GM08714 (cell line): ENCODE results near the gene RPL36.
A peak's percentile ranks its signal among the peaks of the same experiment; 100 is the strongest.
"Not testable (repeated sequence)": the region's sequence is repeated elsewhere in the genome, so short reads cannot be mapped to it uniquely, and the experiment has no call there.

ENCODE experiments used
- H3K4me3 ChIP-seq: fragments of 200-500 bp; sonication (Bioruptor generic); 2 replicates; pipeline ENCODE4 v1.5.1; 2014; ENCODE audit warnings: mild to moderate bottlenecking, low read length, inconsistent platforms
- ZNF274 ChIP-seq: IDR thresholded peaks from 2 replicates; pipeline ENCODE4 v1.6.1; 2012; ENCODE audit warnings: mild to moderate bottlenecking, low read depth, low read length

Gene RPL36

DNA sequence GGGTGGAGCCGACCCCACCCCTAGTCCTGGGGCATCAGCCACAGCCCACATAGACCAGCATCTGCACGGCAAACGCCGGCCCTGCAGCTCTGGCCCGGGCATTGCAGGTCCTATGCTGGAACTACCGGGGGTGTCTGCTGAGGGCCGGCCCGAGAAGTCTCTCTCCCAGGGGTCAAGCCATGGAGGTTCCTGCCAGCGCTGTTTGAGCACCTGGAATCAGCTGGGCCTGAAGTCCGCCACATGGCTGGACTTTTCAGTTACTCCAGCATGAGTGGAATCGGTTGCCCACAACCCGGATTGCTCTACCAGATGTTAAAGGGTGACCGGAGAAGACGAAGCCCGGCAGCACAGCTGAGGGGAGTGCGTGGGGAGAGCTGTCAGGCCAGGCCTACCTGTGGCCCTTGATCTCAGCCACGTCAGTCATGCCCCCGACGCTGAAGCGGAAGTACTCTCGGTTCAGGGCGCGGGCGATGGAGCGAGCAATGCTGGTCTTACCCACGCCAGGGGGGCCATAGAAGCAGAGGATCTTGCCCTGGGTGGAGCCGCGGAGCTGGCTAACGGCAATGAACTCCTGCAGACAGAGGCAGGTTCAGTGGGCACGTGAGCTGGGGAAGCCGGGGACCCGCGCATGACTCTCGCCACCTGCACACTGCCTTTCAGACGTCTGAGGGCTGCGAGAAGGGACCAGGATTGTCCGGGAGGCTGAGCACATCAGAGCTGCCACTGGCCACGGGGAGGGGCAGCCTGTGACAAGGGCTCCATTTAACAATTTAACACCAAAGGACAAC is 8.7 kb downstream of the RPL36 start:
- no peak for TF ChIP-seq ZNF274
- H3K4me3 ChIP-seq: no peak overlapping the region

DNA sequence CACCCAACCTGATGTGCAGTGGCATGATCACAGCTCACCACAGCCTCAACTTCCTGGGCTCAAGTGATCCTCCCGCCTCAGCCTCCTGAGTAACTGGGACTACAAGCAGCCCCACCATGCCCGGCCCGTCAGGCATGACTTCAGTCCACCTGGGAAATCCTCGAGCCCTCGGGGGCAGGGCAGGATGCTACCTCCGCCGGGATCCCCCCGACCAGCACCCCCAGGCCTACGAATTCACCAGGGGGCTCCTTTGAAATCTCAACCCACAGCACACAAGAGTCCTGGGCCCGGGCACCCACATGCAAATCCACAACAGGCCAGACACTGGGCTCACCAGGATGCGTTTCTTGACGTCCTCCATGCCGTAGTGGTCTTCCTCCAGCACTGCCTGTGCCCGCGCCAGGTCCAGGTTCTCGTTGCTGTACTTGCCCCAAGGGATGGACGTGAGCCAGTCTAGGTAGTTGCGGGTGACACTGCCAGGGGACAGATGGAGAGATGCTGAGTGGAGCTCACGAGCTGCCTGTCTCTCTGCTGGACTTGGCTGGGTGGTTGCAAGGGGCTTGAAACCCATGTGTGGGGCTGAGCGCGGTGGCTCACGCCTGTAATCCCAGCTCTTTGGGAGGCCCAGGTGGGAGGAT is 10.5 kb downstream of the RPL36 start:
- no peak overlapping the region for H3K4me3 ChIP-seq
- TF ChIP-seq ZNF274: no peak

DNA sequence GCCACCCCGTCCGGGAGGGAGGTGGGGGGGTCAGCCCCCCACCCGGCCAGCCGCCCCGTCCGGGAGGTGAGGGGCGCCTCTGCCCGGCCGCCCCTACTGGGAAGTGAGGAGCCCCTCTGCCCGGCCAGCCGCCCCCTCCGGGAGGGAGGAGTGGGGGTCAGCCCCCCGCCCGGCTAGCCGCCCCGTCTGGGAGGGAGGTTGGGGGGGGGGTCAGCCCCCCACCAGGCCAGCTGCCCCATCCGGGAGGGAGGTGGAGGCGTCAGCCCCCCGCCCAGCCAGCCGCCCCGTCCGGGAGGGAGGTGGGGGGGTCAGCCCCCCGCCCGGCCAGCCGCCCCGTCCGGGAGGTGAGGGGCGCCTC is 11.9 kb downstream of the RPL36 start:
- H3K4me3 ChIP-seq: not testable (repeated sequence)

DNA sequence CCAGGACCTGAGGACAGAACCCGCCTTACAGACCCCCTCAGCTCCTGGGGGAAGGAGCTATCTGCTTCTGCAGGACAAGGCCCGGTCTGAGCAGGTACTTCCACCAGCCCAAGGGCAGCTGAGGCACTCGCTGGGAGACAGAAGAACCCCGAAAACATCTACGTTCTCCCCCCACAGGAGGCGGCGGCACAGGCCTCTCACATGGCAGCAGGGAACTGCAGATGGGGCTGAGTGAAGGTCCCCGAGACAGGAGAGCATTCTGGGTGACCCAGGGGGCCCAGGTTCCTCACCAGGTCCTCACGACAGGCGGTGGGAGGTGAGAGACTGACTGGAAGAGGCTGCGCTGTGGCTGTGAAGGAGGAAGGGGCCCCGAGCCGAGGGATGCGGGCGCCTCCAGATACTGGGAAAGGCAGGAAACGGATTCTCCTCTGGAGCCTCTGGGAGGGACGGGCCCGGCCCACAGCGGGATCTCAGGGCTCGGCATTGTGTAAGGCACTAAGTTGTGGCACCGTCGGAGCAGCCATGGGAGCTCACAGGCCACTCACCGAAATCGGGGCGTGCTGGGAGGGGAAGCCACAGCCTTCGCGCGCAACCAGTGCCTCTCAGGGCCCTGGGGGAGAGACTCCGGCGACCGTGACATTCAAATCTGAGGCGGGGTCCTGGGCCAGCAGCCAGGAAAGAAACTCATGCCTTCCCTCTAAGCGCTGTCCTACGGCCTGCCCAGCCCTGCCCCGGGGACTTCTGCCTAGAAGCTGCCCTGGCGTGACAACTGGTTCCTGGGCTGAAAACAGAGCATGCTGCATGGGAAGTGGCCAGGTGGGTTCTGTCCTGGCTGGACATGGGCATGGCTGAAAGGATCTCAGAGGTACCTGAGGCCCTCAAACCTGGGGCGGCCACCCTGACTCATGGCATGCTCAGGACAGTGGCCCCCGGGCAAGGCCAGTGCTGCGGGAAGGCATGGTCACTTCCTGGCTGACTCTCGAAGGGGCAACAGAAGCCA is 14.0 kb downstream of the RPL36 start:
- TF ChIP-seq ZNF274: no peak
- H3K4me3 ChIP-seq: no peak overlapping the region

- H3K4me3 ChIP-seq: no peak overlapping the region
- TF ChIP-seq ZNF274: no peak
Observed at GRCh38 chr19:5705552-5705951, 15.5 kb downstream of the RPL36 start.

DNA sequence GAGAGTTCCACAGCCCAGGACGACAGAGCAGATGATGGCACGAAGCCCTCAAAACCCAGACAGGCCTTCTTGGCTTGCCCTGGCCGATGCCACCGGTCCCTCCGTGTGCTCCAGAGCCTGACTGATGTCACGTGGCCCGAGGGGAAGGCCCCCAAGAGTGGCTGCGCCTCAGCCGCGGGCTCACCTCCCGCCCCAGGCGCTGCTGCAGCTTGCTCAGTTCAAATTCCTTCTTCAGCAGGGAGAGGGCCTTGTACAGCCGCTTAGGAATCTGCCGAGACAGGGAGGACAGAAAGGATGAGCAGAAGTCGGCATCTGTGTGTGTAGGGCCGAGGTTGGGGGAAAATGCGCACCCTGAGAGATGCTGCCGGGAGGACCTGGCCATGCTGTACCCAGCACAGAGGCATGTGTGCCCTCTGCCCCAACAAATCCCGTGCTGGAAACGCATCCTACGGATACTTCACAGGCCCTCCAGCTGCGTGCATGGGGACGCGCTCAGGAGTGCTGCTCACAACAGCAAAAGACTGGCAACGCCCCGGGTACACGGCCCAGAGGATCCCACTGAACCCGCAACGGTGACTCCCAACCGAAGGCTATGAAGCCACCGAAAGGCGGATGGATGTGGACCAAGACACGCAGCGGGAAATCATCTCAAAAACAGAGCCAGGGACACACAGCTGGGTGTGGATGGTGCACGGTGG is 16.9 kb downstream of the RPL36 start:
- H3K4me3 ChIP-seq: no peak overlapping the region
- no peak for TF ChIP-seq ZNF274

DNA sequence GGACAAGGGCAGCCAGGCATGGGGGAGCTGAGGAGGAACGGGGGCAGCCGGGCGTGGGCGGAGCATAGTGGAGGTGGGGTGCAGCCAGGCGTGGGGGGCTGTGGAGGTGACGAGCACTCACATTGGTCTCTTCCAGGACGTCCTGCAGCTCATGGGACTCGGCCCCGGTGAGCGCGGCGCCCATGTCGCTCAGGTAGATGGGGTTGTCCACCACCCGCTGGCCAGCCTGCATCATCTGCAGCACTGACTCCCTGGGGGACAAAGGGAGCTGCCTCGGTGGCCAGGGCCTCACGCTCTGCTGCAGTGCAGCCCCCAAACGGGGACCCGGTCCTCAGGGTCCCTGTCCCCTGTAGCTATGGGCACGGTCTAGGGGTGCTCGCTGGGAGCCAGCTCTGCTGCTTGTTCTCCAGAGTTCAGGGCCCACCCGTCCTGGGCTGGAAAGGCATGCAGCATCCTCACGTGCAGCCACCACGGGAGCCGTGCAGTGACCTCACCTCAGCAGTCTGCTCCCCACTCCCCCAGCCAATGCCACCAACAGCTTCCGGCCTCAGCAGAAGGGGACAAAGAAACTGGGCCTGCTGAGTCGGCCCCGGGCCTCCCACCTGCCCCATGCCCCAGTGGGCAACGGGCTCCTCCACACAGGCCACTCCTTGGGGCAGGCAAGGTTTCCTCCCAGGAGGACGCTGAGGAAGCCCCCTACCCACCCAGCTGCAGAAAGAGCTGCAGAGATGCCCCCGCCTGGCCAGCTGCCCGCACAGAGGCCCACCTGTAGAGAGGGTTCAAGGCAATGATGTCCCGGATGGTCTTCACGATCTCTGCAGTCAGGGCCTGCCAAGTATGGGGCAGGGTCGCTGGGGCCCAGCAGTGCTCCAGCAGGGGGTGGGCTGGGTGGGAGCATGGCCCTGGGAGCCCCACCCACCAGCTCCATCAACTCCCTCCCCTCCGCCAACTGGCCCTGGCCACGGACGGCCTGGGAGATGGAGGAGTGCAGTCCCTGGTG is 17.8 kb downstream of the RPL36 start:
- no peak for TF ChIP-seq ZNF274
- H3K4me3 ChIP-seq: no peak overlapping the region

DNA sequence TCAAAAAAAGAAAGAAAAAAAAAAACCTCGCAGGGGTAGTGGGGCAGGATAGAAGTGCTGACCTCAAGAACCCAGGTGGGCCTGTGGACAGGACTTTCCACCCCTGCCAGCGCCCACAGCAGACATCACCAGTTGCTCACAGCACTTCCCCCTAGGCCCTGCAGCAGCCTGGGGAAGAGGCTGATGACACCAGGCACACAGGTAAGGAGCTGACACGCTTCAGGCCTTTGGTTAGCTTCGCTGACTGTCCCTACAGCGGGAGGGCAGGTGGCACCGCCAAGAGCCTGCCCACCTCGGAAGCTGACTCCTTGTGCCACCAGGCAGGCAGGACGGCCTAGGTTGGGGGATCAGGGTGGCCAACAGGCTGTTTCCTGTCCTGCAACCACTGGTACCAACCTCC is 20.9 kb downstream of the RPL36 start:
- no peak for TF ChIP-seq ZNF274
- no peak overlapping the region for H3K4me3 ChIP-seq

DNA sequence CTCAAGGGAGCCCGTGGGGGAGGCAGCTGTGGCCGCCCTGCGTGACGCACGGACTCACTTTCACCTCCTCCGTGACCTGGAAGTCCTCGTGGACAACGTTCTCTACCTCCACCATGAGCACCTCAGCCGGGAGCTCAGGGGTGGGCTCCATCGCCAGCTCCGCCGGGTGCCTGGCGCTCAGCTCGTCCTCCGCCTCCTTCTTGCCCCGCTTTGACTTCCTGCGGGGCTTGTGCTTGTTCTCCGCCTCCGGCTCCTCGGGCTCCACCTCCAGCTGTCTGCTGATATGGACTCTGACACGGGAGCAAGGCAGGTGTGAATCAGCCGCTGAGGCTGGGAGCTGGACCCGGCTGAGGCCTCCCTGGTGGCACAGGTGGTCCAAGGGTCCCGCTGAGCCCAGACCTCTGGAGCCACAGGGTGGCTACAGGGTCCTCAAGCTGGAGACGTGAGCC is 21.6 kb downstream of the RPL36 start:
- TF ChIP-seq ZNF274: no peak
- H3K4me3 ChIP-seq: no peak overlapping the region

GRCh38 chr19:5713228-5713627 is 23.1 kb downstream of the RPL36 start:
- TF ChIP-seq ZNF274: no peak

GRCh38 chr19:5714816-5715215 is 24.7 kb downstream of the RPL36 start:
- H3K4me3 ChIP-seq: no peak overlapping the region
- TF ChIP-seq ZNF274: no peak

More at GRCh38 chr19:5713228-5713627, 23.1 kb downstream of the RPL36 start:
- H3K4me3 ChIP-seq: no peak overlapping the region

GRCh38 chr19:5717215-5717935 is 27.3 kb downstream of the RPL36 start:
- no peak for TF ChIP-seq ZNF274
- no peak overlapping the region for H3K4me3 ChIP-seq

DNA sequence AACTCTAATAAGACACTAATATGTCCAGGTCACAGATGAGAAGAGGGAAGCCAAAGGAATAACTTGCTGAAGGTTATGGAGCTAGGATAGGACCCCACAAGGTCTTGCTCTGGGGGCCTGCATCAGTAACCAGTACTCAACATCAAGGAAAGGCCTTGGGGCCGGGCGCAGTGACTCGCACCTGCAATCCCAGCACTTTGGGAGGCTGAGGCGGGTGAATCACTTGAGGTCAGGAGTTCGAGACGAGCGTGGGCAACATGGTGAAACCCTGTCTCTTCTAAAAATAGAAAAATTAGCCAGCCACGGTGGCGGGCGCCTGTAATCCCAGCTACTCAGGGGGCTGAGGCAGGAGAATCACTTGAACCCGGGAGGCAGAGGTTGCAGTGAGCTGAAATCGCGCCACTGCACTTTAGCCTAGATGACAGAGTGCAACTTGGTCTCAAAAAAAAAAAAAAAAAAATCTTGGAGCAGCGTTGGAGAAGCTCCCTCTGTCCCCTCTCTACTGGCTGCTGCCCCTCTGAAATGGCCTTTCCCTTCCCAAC is 28.0 kb downstream of the RPL36 start:
- no peak for TF ChIP-seq ZNF274
- peak overlapping the region; percentile 88 for H3K4me3 ChIP-seq
